HG02870 (cell line): Measurements from ENCODE around the gene PTCD2.

Experiments used
- ATAC-seq: cut with Tn5 transposase; IDR thresholded peaks from one replicate; pipeline ENCODE4 v1.9.1; 2021; ENCODE audit warnings: mild to moderate bottlenecking, moderate library complexity; ENCODE audit not compliant: unreplicated experiment

Gene PTCD2

GRCh38 chr5:72337159-72337558 is 17.0 kb downstream of the PTCD2 start:
- ATAC-seq, result no peak

GRCh38 chr5:72338689-72339209 is 18.6 kb downstream of the PTCD2 start:
- ATAC-seq, result no peak

- ATAC-seq, result no peak
These were observed 26.2 kb downstream of the PTCD2 start for GRCh38 chr5:72346398-72346797.

GRCh38 chr5:72347801-72348308 is 27.7 kb downstream of the PTCD2 start:
- no peak for ATAC-seq

- ATAC-seq, result no peak
These were observed 31.2 kb downstream of the PTCD2 start for GRCh38 chr5:72351376-72351775.

- ATAC-seq, result no peak
These were observed 32.4 kb downstream of the PTCD2 start for GRCh38 chr5:72352616-72353015.

GRCh38 chr5:72353046-72353445 is 32.9 kb downstream of the PTCD2 start:
- no peak for ATAC-seq

- no peak for ATAC-seq
These were observed 35.6 kb downstream of the PTCD2 start for GRCh38 chr5:72355706-72356299.

GRCh38 chr5:72356361-72356760 is 36.2 kb downstream of the PTCD2 start:
- ATAC-seq, result no peak

- ATAC-seq, result no peak
These were observed 38.8 kb downstream of the PTCD2 start for GRCh38 chr5:72358925-72359324.

GRCh38 chr5:72359886-72360285 is 39.7 kb downstream of the PTCD2 start:
- ATAC-seq, result no peak

- no peak for ATAC-seq
These were observed 43.1 kb downstream of the PTCD2 start for GRCh38 chr5:72363166-72363802.

- no peak for ATAC-seq
These were observed 44.0 kb downstream of the PTCD2 start for GRCh38 chr5:72364171-72364570.

- ATAC-seq, result no peak
These were observed 44.8 kb downstream of the PTCD2 start for GRCh38 chr5:72364951-72365350.

- peak; percentile 69 for ATAC-seq
These were observed 46.3 kb downstream of the PTCD2 start for GRCh38 chr5:72366324-72366976.

GRCh38 chr5:72368271-72368670 is 48.1 kb downstream of the PTCD2 start:
- ATAC-seq, result no peak

GRCh38 chr5:72369301-72369700 is 49.1 kb downstream of the PTCD2 start:
- no peak for ATAC-seq

- ATAC-seq, result no peak
These were observed 49.5 kb downstream of the PTCD2 start for GRCh38 chr5:72369711-72370110.

- ATAC-seq, result no peak
These were observed 52.2 kb downstream of the PTCD2 start for GRCh38 chr5:72372331-72372730.

GRCh38 chr5:72372923-72373322 is 52.8 kb downstream of the PTCD2 start:
- ATAC-seq, result no peak

GRCh38 chr5:72374844-72375243 is 54.7 kb downstream of the PTCD2 start:
- ATAC-seq, result no peak

GRCh38 chr5:72376381-72376780 is 56.2 kb downstream of the PTCD2 start:
- no peak for ATAC-seq
